Measurements from ENCODE around the gene RAB1A. TPM values are rescaled to one million over a fixed set of nuclear protein-coding genes. Genes with fewer than 3 reads are reported as not detected.

RAB1A gene
- total RNA-seq, 1 experiment from 2014 or later: 165 TPM

DNA sequence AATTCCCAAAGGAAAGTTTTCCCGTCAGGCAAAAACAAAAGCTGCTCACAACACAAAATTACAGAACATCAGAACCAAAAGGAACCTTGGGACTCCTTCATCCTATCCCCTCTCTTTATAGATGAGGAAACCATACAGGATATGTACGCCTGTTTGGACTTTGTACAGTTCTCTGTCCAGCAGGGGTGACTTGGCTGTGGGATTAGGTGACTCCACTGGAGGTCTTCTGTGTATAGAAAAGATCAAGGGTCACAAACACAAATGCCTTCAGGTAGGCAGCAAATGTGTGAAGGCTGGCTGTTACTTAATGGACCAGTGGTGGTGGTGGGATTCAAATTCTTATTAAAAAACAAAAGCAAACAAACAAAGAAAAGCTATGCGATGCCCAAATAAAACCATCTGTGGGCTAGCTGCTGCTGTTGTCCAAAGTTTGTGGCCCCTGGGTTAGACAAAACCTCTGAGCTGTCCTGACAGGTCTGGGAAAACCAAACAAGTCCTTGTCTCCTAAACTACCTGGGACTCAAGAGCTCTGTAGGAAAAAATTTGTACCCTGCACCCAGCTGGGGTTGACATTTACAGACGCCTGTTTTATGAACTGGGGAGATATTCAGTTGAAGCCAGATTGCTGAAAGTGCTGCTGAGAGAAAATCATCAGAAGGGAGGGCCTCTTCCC, 75.0 kb downstream of the RAB1A start:
- Histone ChIP-seq H3K9me3 (ENCODE audit: insufficient read depth, low read depth) (no peaks in the 10 kb centered on the region), H3K79me2 (ENCODE audit: low read depth) (no peaks in the 10 kb centered on the region), H3K27ac (no peak overlapping the region), H3K36me3 (ENCODE audit: low read depth) (no peaks in the 10 kb centered on the region), H2AFZ (no peak overlapping the region), H4K20me1 (ENCODE audit: insufficient read depth) (no peaks in the 10 kb centered on the region; the same call in 1 of the 2 replicates), H3K4me3 (peak overlapping the region; percentile 86; the same call in 1 of the 2 replicates), H3K27me3 (ENCODE audit: insufficient read depth, low read depth) (no peaks in the 10 kb centered on the region), H3K9me2 (ENCODE audit: insufficient read depth) (no peaks in the 10 kb centered on the region), H3F3A (ENCODE audit: insufficient read depth, low read depth) (peaks cover 9% of the 10 kb centered on the region; the same call in 1 of the 2 replicates), H3K4me1 (replicated peaks; ENCODE audit: insufficient read depth) (peaks cover 15% of the 10 kb centered on the region), H3K4me2 (peak overlapping the region; percentile 90)
- BruUV-seq (replicated peaks): TSS peak; percentile 30
- POLR2A ChIA-PET (ENCODE audit: unreplicated experiment): interaction anchor here (0.5 kb wide), 1 partner anchor 73 kb away, joined by 3 read pairs; no protein-coding TSS in a partner anchor
- intact Hi-C loops (cut with micrococcal nuclease; ENCODE audit: unreplicated experiment): loop anchor here (5.0 kb wide), 1 partner anchor 172 kb away; the partner anchor contains the start of gene ACTR2
- CTCF ChIA-PET: interaction anchor here (1.2 kb wide), 1 partner anchor 210 kb away, joined by 3 read pairs; no protein-coding TSS in a partner anchor
- TF ChIP-seq, protein P1, sequence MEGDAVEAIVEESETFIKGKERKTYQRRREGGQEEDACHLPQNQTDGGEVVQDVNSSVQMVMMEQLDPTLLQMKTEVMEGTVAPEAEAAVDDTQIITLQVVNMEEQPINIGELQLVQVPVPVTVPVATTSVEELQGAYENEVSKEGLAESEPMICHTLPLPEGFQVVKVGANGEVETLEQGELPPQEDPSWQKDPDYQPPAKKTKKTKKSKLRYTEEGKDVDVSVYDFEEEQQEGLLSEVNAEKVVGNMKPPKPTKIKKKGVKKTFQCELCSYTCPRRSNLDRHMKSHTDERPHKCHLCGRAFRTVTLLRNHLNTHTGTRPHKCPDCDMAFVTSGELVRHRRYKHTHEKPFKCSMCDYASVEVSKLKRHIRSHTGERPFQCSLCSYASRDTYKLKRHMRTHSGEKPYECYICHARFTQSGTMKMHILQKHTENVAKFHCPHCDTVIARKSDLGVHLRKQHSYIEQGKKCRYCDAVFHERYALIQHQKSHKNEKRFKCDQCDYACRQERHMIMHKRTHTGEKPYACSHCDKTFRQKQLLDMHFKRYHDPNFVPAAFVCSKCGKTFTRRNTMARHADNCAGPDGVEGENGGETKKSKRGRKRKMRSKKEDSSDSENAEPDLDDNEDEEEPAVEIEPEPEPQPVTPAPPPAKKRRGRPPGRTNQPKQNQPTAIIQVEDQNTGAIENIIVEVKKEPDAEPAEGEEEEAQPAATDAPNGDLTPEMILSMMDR (conservative IDR thresholded peaks at IDR 0.05): no peak
- no peak for TF ChIP-seq EZH2 (IDR thresholded peaks at IDR 0.05; ENCODE audit: low read depth)
- DNase-seq: no peak

- DNase-seq: no peak
- Histone ChIP-seq H3K36me3 (ENCODE audit: low read depth) (no peaks in the 10 kb centered on the region), H4K20me1 (ENCODE audit: insufficient read depth) (no peaks in the 10 kb centered on the region), H3K79me2 (ENCODE audit: low read depth) (no peaks in the 10 kb centered on the region), H3F3A (ENCODE audit: insufficient read depth, low read depth) (peaks cover 15% of the 10 kb centered on the region; the same call in 1 of the 2 replicates), H3K9me2 (ENCODE audit: insufficient read depth) (no peaks in the 10 kb centered on the region), H3K4me1 (replicated peaks; ENCODE audit: insufficient read depth) (peaks cover 27% of the 10 kb centered on the region), H2AFZ (no peak overlapping the region), H3K4me3 (no peak overlapping the region), H3K9me3 (ENCODE audit: insufficient read depth, low read depth) (peaks cover 4% of the 10 kb centered on the region; the same call in 1 of the 2 replicates), H3K27me3 (ENCODE audit: insufficient read depth, low read depth) (no peaks in the 10 kb centered on the region), H3K4me2 (no peak overlapping the region), H3K27ac (no peak overlapping the region)
- ChIA-PET CTCF (no interaction called here), POLR2A (ENCODE audit: unreplicated experiment) (no interaction called here)
- intact Hi-C loops (cut with micrococcal nuclease; ENCODE audit: unreplicated experiment): no loop called here
- no peak for TF ChIP-seq EZH2 (IDR thresholded peaks at IDR 0.05; ENCODE audit: low read depth)
- TF ChIP-seq, protein P1 (conservative IDR thresholded peaks at IDR 0.05): no peak
- BruUV-seq (replicated peaks): no TSS peak
These were observed 76.7 kb downstream of the RAB1A start for GRCh38 chr2:65053199-65053598.

- CTCF ChIA-PET: interaction anchor here (0.6 kb wide), 1 partner anchor 528 kb away, joined by 5 read pairs; no protein-coding TSS in a partner anchor
- no peak overlapping the region for H3K4me3 ChIP-seq
- H3K4me2 ChIP-seq: no peak overlapping the region
- H3K27ac ChIP-seq: no peak overlapping the region
- POLR2A ChIA-PET (ENCODE audit: unreplicated experiment): interaction anchor here (0.7 kb wide), 1 partner anchor 79 kb away, joined by 5 read pairs; the partner anchor contains the start of gene RAB1A
- no peaks in the 10 kb centered on the region for H4K20me1 ChIP-seq (ENCODE audit: insufficient read depth)
- no peak overlapping the region for H2AFZ ChIP-seq
- 0 out of 2 replicates have a peak, but pooled peaks cover 6% of the 10 kb centered on the region for H3F3A ChIP-seq (ENCODE audit: insufficient read depth, low read depth)
- no peaks in the 10 kb centered on the region for H3K27me3 ChIP-seq (ENCODE audit: insufficient read depth, low read depth)
- TF ChIP-seq, protein P1 (conservative IDR thresholded peaks at IDR 0.05): no peak
- no peak for TF ChIP-seq EZH2 (IDR thresholded peaks at IDR 0.05; ENCODE audit: low read depth)
- H3K79me2 ChIP-seq (ENCODE audit: low read depth): no peaks in the 10 kb centered on the region
- no peaks in the 10 kb centered on the region for H3K9me2 ChIP-seq (ENCODE audit: insufficient read depth)
- peaks cover 4% of the 10 kb centered on the region; the same call in 1 of the 2 replicates for H3K9me3 ChIP-seq (ENCODE audit: insufficient read depth, low read depth)
- peaks cover 13% of the 10 kb centered on the region for H3K4me1 ChIP-seq (replicated peaks; ENCODE audit: insufficient read depth)
- DNase-seq: no peak
- no TSS peak for BruUV-seq (replicated peaks)
- H3K36me3 ChIP-seq (ENCODE audit: low read depth): no peaks in the 10 kb centered on the region
- intact Hi-C loops (cut with micrococcal nuclease; ENCODE audit: unreplicated experiment): no loop called here
These were observed 79.0 kb downstream of the RAB1A start for GRCh38 chr2:65050931-65051330.
